GM12878 (cell line): Measurements from ENCODE around the gene EEF1A1. TPM values are rescaled to one million over a fixed set of nuclear protein-coding genes. Genes with fewer than 3 reads are reported as not detected.

Source experiments
- BCL11A ChIP-seq: IDR thresholded peaks from 2 replicates; pipeline ENCODE4 v1.6.1; 2011; ENCODE audit warnings: low read depth, low read length
- BCLAF1 ChIP-seq: fragments of 450-650 bp; IDR thresholded peaks from 2 replicates; pipeline ENCODE4 v1.6.1; 2017; ENCODE audit warnings: antibody characterized with exemption, mild to moderate bottlenecking, moderate library complexity
- CREM ChIP-seq: IDR thresholded peaks from 2 replicates; pipeline ENCODE4 v1.6.1; 2014; ENCODE audit warnings: antibody characterized with exemption, low read depth
- CUX1 ChIP-seq: IDR thresholded peaks from 2 replicates; pipeline ENCODE4 v1.6.1; 2012; ENCODE audit warnings: improper control_type of control experiment, low read depth, low read length; ENCODE audit not compliant: insufficient replicate concordance
- MTA3 ChIP-seq: IDR thresholded peaks from 2 replicates; pipeline ENCODE4 v1.6.1; 2012; ENCODE audit warnings: low read length, inconsistent platforms, borderline replicate concordance
- NFXL1 ChIP-seq: fragments of 450-650 bp; IDR thresholded peaks from 2 replicates; pipeline ENCODE4 v1.6.1; 2017; ENCODE audit warnings: antibody characterized with exemption, mild to moderate bottlenecking, borderline replicate concordance
- NFYB ChIP-seq: IDR thresholded peaks from 2 replicates; pipeline ENCODE4 v1.6.1; 2011; ENCODE audit warnings: low read depth, mild to moderate bottlenecking, low read length, improper control_type of control experiment, moderate library complexity; ENCODE audit not compliant: insufficient read depth
- NR2C1 ChIP-seq: fragments of 450-650 bp; IDR thresholded peaks from 2 replicates; pipeline ENCODE4 v1.6.1; 2017; ENCODE audit warnings: antibody characterized with exemption, mild to moderate bottlenecking, moderate library complexity
- NR2C2 ChIP-seq: IDR thresholded peaks from 2 replicates; pipeline ENCODE4 v1.6.1; 2011; ENCODE audit warnings: borderline replicate concordance, low read depth; ENCODE audit not compliant: control insufficient read depth, insufficient read length
- POLR2A ChIP-seq: IDR thresholded peaks from 2 replicates; pipeline ENCODE4 v1.6.1; 2011; ENCODE audit warnings: low read depth, mild to moderate bottlenecking, low read length
- POU2F2 ChIP-seq: IDR thresholded peaks from 3 replicates; pipeline ENCODE4 v1.6.1; 2011; ENCODE audit warnings: low read depth, mild to moderate bottlenecking, low read length, borderline replicate concordance
- SMARCA5 ChIP-seq: fragments of 450-650 bp; IDR thresholded peaks from 2 replicates; pipeline ENCODE4 v1.6.1; 2017; ENCODE audit warnings: mild to moderate bottlenecking
- SMC3 ChIP-seq: IDR thresholded peaks from 2 replicates; pipeline ENCODE4 v1.6.1; 2011; ENCODE audit warnings: low read length, improper control_type of control experiment, borderline replicate concordance
- TBL1XR1 ChIP-seq: IDR thresholded peaks from 2 replicates; pipeline ENCODE4 v1.6.1; 2012; ENCODE audit warnings: low read depth, low read length, improper control_type of control experiment
- USF1 ChIP-seq: IDR thresholded peaks from 2 replicates; pipeline ENCODE4 v1.6.1; 2011; ENCODE audit warnings: borderline replicate concordance, low read depth, mild to moderate bottlenecking, moderate library complexity, mixed read lengths, low read length; ENCODE audit not compliant: insufficient read depth; ENCODE audit errors: extremely low read length
- YBX1 ChIP-seq: fragments of 450-650 bp; IDR thresholded peaks from 2 replicates; pipeline ENCODE4 v1.6.1; 2016; ENCODE audit warnings: antibody characterized with exemption
- polyA plus RNA-seq, 11 experiments: library from polyadenylated mRNA; depleted of rRNA in 4 of 11; unstranded in 6 of 11; stranded (reverse) in 5 of 11; fragments of >200 nt; fragmentation: Nextera tagmentation in 4 of 11; fragmentation: Illumina TruSeq in 1 of 11; extraction: Ambion mirVana in 4 of 11; extraction: Trizol in 1 of 11; gene quantifications; 1 replicate in 1 of 11; 2 replicates in 10 of 11; pipeline versions ENCODE4 v1.2.1 to v1.2.3, GENCODE V29; 2011 to 2016; ENCODE audit warnings: inconsistent platforms in 2 of 11, missing spikeins in 2 of 11, low read depth in 1 of 11
- total RNA-seq, 4 experiments: library from RNA; depleted of rRNA in 3 of 4; stranded (reverse); fragments of >200 nt in 3 of 4; fragmentation: Illumina TruSeq in 1 of 4; extraction: Trizol in 1 of 4; gene quantifications; 2 replicates each; pipeline versions ENCODE4 v1.2.1 to v1.2.3, GENCODE V29; 2013 to 2021
- TF ChIP-seq, protein P1 (sequence below): IDR thresholded peaks from 2 replicates; pipeline ENCODE4 v1.6.1; 2011; ENCODE audit warnings: borderline replicate concordance, low read depth, mild to moderate bottlenecking, moderate library complexity, low read length; ENCODE audit not compliant: insufficient read depth, poor library complexity, severe bottlenecking
- TF ChIP-seq, protein P2 (sequence below): IDR thresholded peaks from 2 replicates; pipeline ENCODE4 v1.6.1; 2012; ENCODE audit warnings: low read depth, low read length, improper control_type of control experiment

The EEF1A1 gene
- total and polyA plus RNA-seq, 10 of the 15 experiments (the other 5 are each of a cell fraction or from before 2014, with no cell fraction given): 4,214 to 18,090 (median 14,132) TPM

DNA sequence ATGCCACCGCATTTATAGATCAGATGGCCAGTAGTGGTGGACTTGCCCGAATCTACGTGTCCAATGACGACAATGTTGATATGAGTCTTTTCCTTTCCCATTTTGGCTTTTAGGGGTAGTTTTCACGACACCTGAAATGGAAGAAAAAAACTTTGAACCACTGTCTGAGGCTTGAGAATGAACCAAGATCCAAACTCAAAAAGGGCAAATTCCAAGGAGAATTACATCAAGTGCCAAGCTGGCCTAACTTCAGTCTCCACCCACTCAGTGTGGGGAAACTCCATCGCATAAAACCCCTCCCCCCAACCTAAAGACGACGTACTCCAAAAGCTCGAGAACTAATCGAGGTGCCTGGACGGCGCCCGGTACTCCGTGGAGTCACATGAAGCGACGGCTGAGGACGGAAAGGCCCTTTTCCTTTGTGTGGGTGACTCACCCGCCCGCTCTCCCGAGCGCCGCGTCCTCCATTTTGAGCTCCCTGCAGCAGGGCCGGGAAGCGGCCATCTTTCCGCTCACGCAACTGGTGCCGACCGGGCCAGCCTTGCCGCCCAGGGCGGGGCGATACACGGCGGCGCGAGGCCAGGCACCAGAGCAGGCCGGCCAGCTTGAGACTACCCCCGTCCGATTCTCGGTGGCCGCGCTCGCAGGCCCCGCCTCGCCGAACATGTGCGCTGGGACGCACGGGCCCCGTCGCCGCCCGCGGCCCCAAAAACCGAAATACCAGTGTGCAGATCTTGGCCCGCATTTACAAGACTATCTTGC is 725 bp downstream of the EEF1A1 start (continued):
- TF ChIP-seq CREM (no peak; the same call in 1 of the 2 replicates), NFYB (no peak), POU2F2 (peak; percentile 64; the same call in 1 of the 3 replicates), YBX1 (no peak), NR2C1 (peak; percentile 46; the same call in 1 of the 2 replicates), POLR2A (peak; percentile 88), TBL1XR1 (no peak), SMARCA5 (no peak; the same call in 1 of the 2 replicates), CUX1 (no peak), USF1 (no peak), BCLAF1 (no peak), SMC3 (no peak), MTA3 (no peak), NFXL1 (no peak), NR2C2 (no peak), BCL11A (no peak)
- TF ChIP-seq, protein P1, sequence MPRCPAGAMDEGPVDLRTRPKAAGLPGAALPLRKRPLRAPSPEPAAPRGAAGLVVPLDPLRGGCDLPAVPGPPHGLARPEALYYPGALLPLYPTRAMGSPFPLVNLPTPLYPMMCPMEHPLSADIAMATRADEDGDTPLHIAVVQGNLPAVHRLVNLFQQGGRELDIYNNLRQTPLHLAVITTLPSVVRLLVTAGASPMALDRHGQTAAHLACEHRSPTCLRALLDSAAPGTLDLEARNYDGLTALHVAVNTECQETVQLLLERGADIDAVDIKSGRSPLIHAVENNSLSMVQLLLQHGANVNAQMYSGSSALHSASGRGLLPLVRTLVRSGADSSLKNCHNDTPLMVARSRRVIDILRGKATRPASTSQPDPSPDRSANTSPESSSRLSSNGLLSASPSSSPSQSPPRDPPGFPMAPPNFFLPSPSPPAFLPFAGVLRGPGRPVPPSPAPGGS: no peak
- TF ChIP-seq, protein P2, sequence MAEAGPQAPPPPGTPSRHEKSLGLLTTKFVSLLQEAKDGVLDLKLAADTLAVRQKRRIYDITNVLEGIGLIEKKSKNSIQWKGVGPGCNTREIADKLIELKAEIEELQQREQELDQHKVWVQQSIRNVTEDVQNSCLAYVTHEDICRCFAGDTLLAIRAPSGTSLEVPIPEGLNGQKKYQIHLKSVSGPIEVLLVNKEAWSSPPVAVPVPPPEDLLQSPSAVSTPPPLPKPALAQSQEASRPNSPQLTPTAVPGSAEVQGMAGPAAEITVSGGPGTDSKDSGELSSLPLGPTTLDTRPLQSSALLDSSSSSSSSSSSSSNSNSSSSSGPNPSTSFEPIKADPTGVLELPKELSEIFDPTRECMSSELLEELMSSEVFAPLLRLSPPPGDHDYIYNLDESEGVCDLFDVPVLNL: no peak
